Measurements from ENCODE around the gene IGF1R. TPM values are rescaled to one million over a fixed set of nuclear protein-coding genes. Genes with fewer than 3 reads are reported as not detected.

The IGF1R gene
- total and polyA plus RNA-seq, 2 of the 8 experiments (the other 6 are each of a cell fraction or from before 2014, with no cell fraction given): 32.9 to 109 TPM

DNA sequence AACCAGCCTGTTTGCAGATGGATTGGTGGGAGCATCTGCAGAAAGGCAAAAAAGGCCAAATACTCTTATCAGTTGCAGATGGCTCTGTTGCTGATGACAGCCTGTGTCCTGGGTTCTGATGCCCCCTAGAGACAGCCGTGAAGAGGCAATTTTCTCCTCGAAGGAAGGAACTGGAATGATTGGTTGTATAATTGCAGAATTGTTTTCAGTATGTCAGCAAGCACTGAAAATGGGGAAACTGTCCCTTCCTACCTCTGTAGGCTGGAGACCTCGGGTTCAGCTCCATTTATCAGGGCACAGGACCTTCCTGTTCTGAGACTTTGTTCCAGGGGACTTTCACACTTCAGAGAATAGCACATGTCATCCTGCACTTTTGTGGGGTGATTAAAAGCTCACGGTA, 256.2 kb downstream of the IGF1R start:
- no peaks in the 10 kb centered on the region for H3K9me3 ChIP-seq (ENCODE audit: insufficient read depth in 2 of 2, low read depth in 1 of 2, low read length in 1 of 2)
- H2BK5ac ChIP-seq (ENCODE audit: low read depth, low read length): no peak overlapping the region
- no peak overlapping the region for H3K14ac ChIP-seq (ENCODE audit: insufficient read length)
- no peak overlapping the region for H2BK15ac ChIP-seq (ENCODE audit: low read length)
- no peak overlapping the region for H3K56ac ChIP-seq (replicated peaks; ENCODE audit: insufficient read length, low read depth, low read length)
- no peak overlapping the region for H4K91ac ChIP-seq (replicated peaks; ENCODE audit: insufficient read length, low read length)
- peaks cover 6 to 16% (median 14%) of the 10 kb centered on the region in 4 experiments for H3K4me1 ChIP-seq (replicated peaks in 1 of 4; ENCODE audit: control insufficient read depth in 3 of 4, insufficient read depth in 4 of 4, low read length in 3 of 4)
- no peak overlapping the region for H2BK20ac ChIP-seq (ENCODE audit: low read length)
- no peak overlapping the region for H2AFZ ChIP-seq (ENCODE audit: low read length)
- H3K27me3 ChIP-seq (replicated peaks in 1 of 4; ENCODE audit: control insufficient read depth in 3 of 4, extremely low read depth in 1 of 4, insufficient read depth in 3 of 4, low read length in 3 of 4): no peaks in the 10 kb centered on the region
- peaks cover 7% of the 10 kb centered on the region for H3K79me1 ChIP-seq (ENCODE audit: low read depth, low read length)
- FAIRE-seq (peak; percentile 48), DNase-seq (ENCODE audit: low read depth in 1 of 2, low spot score in 2 of 2) (no peak)
- H3K18ac ChIP-seq (ENCODE audit: extremely low read depth, low read length): no peak overlapping the region
- H3K27ac ChIP-seq (ENCODE audit: low read depth, low read length): no peak overlapping the region
- H3K23ac ChIP-seq (ENCODE audit: insufficient read length): no peak overlapping the region
- no peak overlapping the region for H3K9ac ChIP-seq (replicated peaks in 1 of 4; ENCODE audit: extremely low read depth in 1 of 4, low read depth in 3 of 4, low read length in 3 of 4)
- H3K36me3 ChIP-seq (ENCODE audit: control insufficient read depth in 2 of 4, insufficient read depth in 4 of 4, low read length in 3 of 4): peaks cover 0 to 12% (median 1%) of the 10 kb centered on the region in 4 experiments; a peak in 2 of 8 replicates
- H2BK120ac ChIP-seq (replicated peaks; ENCODE audit: low read depth, low read length): no peak overlapping the region
- no peak overlapping the region for H4K8ac ChIP-seq (ENCODE audit: extremely low read depth, insufficient read depth, low read length)
- H3K23me2 ChIP-seq (ENCODE audit: low read depth, low read length): no peaks in the 10 kb centered on the region
- peaks cover 13 to 14% of the 10 kb centered on the region in 2 experiments for H4K20me1 ChIP-seq (replicated peaks in 1 of 2; ENCODE audit: control insufficient read depth in 1 of 2, insufficient read depth in 2 of 2, low read length in 2 of 2)
- no peak overlapping the region for H3K4ac ChIP-seq (replicated peaks; ENCODE audit: insufficient read length, low read depth, low read length)
- ChIA-PET CTCF (ENCODE audit: partially characterized antibody) (interaction anchor here (0.6 to 5.9 kb wide), 39 partner anchors 9 to 402 kb away, joined by 3 to 54 read pairs (median 4); partner anchors contain the start of gene IGF1R), POLR2A (ENCODE audit: partially characterized antibody) (no interaction called here)
- no peak overlapping the region for H3K4me3 ChIP-seq (ENCODE audit: extremely low read depth in 1 of 4, insufficient read depth in 2 of 4, low read depth in 3 of 4, low read length in 4 of 4)
- H3K4me2 ChIP-seq (ENCODE audit: insufficient read depth in 1 of 2, low read depth in 2 of 2, low read length in 2 of 2): no peak overlapping the region
- H3K79me2 ChIP-seq (ENCODE audit: control insufficient read depth in 1 of 2, insufficient read depth in 2 of 2, low read length in 2 of 2): peaks cover 0 to 21% of the 10 kb centered on the region in 2 experiments; a peak in 1 of 4 replicates
- H2AK5ac ChIP-seq (ENCODE audit: low read depth, low read length): no peak overlapping the region
- H4K5ac ChIP-seq (ENCODE audit: insufficient read length, low read depth, low read length): no peak overlapping the region
- TF ChIP-seq RAD21 (IDR thresholded peaks at IDR 0.05 in 1 of 2, conservative IDR thresholded peaks at IDR 0.05 in 1 of 2; ENCODE audit: low read depth in 2 of 2, low read length in 2 of 2) (peak; percentile 85 to 89), MAFK (IDR thresholded peaks at IDR 0.05; ENCODE audit: low read depth, low read length) (no peak), EGR1 (IDR thresholded peaks at IDR 0.05; ENCODE audit: borderline replicate concordance, low read depth, low read length) (no peak)
- TF ChIP-seq, protein P1, sequence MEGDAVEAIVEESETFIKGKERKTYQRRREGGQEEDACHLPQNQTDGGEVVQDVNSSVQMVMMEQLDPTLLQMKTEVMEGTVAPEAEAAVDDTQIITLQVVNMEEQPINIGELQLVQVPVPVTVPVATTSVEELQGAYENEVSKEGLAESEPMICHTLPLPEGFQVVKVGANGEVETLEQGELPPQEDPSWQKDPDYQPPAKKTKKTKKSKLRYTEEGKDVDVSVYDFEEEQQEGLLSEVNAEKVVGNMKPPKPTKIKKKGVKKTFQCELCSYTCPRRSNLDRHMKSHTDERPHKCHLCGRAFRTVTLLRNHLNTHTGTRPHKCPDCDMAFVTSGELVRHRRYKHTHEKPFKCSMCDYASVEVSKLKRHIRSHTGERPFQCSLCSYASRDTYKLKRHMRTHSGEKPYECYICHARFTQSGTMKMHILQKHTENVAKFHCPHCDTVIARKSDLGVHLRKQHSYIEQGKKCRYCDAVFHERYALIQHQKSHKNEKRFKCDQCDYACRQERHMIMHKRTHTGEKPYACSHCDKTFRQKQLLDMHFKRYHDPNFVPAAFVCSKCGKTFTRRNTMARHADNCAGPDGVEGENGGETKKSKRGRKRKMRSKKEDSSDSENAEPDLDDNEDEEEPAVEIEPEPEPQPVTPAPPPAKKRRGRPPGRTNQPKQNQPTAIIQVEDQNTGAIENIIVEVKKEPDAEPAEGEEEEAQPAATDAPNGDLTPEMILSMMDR (IDR thresholded peaks at IDR 0.05; ENCODE audit: control extremely low read depth in 1 of 3, insufficient read depth in 1 of 3, low read depth in 1 of 3, low read length in 3 of 3): peak; percentile 63 to 81 (median 74)
- 67% methylated on average over 4 of the region's 4 CpGs; no CpG with 5 or more reads in 1 of the 2 experiments for WGBS, 2 experiments (ENCODE audit: extremely low coverage in 1 of 2, insufficient coverage in 1 of 2, insufficient read length in 1 of 2, insufficient replicate concordance in 2 of 2, low coverage in 1 of 2, low lambda C conversion rate in 2 of 2, missing lambda C conversion rate in 1 of 2)
- no peak overlapping the region for H2BK12ac ChIP-seq (ENCODE audit: low read depth, low read length)
